ENCODE measurements around the gene EML5.
"Not testable (repeated sequence)": the region's sequence is repeated elsewhere in the genome, so short reads cannot be mapped to it uniquely, and the experiment has no call there.

The EML5 gene

DNA sequence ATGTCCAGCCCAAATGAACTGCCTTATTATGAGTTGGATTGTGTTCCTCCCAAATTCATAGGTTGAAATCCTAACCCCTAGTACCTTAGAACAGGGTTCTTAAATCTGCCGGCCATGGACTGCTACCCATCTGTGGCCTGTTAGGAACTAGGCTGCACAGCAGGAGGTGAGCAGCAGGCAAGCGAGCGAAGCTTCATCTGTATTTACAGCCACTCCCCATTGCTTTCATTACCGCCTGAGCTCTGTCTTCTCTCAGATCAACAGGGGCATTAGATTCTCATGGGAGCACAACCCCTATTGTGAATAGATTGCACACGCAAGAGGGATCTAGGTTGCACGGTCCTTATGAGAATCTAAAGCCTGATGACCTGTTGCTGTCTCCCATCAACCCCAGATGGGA, 9.8 kb upstream of the EML5 start:
- no peak for TF ChIP-seq POLR2AphosphoS5 (IDR thresholded peaks at IDR 0.05; ENCODE audit: low read depth, low read length)
- no peak for TF ChIP-seq POLR2A (IDR thresholded peaks at IDR 0.05; ENCODE audit: low read depth, low read length)
- TF ChIP-seq TAF1 (IDR thresholded peaks at IDR 0.05; ENCODE audit: borderline replicate concordance, low read depth, low read length): no peak
- DNase-seq (ENCODE audit: insufficient read length) (no peak), FAIRE-seq (no peak)

DNA sequence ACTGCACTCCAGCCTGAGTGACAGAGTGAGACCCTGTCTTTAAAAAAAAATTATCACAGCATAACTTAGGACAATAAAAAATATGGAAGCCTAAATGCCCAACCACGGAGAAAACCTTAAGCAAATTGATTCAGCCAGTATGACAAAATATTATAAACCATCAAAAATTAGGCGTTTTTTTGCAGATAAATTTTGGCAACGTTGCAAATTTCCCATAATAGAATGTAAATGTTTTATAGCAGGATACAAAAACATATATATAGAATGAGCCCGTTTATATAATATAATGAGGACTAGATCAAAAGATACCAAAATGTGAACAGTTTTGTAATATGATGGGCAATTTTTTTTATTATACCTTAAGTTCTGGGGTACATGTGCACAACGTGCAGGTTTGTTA, 6.8 kb upstream of the EML5 start:
- no peak for TF ChIP-seq TAF1 (IDR thresholded peaks at IDR 0.05; ENCODE audit: borderline replicate concordance, low read depth, low read length)
- FAIRE-seq: no peak

DNA sequence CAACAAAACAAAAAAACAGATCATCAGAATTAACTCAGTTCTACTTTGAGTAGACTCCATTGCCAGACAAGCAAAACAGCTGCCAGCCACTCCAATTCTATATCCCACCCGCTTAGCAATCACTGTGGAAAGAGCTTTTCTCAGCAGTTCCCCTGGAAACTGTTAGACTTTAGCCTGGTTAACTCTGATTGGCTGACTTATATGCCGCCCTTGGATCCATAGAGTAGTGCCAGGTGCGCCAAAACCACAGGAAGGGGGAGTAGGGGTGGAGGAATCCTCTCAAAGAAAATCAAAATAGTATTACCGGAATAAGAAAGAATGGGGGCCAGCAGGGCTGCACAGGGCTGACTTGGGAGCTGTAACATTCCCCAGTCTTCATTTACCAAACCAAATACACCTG, 5.4 kb upstream of the EML5 start:
- TF ChIP-seq TAF1 (IDR thresholded peaks at IDR 0.05; ENCODE audit: borderline replicate concordance, low read depth, low read length): no peak
- TF ChIP-seq POLR2A (IDR thresholded peaks at IDR 0.05; ENCODE audit: low read depth, low read length): no peak
- no peak for TF ChIP-seq POLR2AphosphoS5 (IDR thresholded peaks at IDR 0.05; ENCODE audit: low read depth, low read length)
- FAIRE-seq (no peak), DNase-seq (ENCODE audit: insufficient read length) (no peak)

More for the DNA sequence above, 6.8 kb upstream of the EML5 start:
- DNase-seq (ENCODE audit: insufficient read length): no peak

DNA sequence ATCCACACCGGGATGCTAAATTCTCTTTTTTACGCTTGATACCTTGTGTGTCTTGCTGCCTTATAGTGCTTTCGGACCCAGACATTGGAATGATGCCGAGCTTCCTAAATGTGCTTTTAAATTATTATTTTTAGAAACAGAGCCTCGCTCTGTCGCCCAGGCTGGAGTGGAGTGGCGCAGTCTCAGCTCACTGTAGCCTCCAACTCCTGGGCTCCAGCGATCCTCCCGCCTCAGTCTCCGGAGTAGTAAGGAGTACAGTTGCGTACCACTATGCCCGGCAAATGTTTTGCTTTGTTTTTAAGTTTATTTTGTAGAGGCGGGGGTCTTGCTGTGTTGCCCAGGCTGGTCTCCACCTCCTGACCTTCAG, 489 bp upstream of the EML5 start:
- FAIRE-seq (peak; percentile 17), DNase-seq (ENCODE audit: insufficient read length) (no peak)
- TF ChIP-seq POLR2AphosphoS5 (IDR thresholded peaks at IDR 0.05; ENCODE audit: low read depth, low read length) (no peak), POLR2A (IDR thresholded peaks at IDR 0.05; ENCODE audit: low read depth, low read length) (no peak), TAF1 (IDR thresholded peaks at IDR 0.05; ENCODE audit: borderline replicate concordance, low read depth, low read length) (no peak)

DNA sequence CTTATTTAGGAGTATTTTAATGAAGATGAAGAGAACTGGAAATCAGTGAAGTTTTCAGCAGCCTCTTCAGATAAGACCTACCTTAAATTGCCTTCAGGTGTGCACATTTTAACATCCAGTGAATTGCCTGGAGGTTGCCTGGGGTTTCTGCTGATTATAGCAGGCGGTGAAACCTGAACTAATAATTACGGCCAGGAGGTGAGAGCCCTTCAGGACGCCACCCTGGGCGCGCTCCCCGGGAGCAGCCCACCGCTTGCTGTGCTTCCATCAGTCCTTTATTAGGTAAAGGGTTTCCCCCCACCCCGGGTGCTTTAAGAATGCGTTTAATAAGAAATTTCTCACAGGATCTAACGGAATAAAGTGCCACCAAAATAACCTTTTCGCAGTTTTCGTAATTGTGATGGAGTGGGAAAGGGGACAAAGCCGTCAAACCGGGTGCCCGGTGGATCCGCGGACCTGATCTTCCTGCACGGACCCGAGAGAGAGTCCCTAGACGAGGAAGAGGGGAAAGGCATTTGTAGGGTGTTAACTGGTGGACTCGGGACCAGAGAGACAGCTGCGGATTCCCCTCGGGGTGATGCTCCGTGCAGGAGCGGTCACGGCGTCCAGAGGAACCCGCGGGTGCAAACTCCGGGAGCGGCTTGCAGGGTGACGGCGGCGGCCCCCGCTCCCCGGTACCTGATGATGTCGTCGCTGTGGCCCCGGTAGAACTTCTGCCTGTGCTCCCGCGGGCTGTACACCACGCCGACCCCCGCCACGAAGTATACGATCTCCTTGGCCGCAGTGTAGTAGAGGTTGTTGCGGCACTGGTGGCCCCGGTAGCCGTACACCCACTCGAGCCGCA, 902 bp downstream of the EML5 start:
- FAIRE-seq (no peak), DNase-seq (ENCODE audit: insufficient read length) (peak; percentile 2)
- no peak for TF ChIP-seq POLR2A (IDR thresholded peaks at IDR 0.05; ENCODE audit: low read depth, low read length)
- TF ChIP-seq POLR2AphosphoS5 (IDR thresholded peaks at IDR 0.05; ENCODE audit: low read depth, low read length): no peak
- no peak for TF ChIP-seq TAF1 (IDR thresholded peaks at IDR 0.05; ENCODE audit: borderline replicate concordance, low read depth, low read length)

DNA sequence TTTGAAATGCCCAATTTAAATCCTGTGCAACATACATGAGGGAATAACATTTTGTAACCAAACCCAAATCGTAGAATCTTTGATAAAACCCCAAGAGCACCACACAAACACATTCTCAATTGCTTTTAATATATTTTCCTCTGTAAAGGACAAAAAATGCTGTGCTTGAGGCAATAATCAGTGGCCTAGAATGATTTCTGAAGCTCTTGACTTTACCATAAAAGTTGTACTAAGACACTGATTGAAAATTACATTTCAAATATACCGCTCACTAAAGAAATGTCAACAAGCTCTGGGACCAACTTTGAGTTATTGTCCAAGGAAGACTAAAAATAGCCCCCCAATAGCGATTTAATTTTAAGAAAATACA, 1.5 kb downstream of the EML5 start:
- no peak for DNase-seq (ENCODE audit: insufficient read length)
- FAIRE-seq: no peak
- no peak for TF ChIP-seq POLR2AphosphoS5 (IDR thresholded peaks at IDR 0.05; ENCODE audit: low read depth, low read length)
- no peak for TF ChIP-seq POLR2A (IDR thresholded peaks at IDR 0.05; ENCODE audit: low read depth, low read length)
- no peak for TF ChIP-seq TAF1 (IDR thresholded peaks at IDR 0.05; ENCODE audit: borderline replicate concordance, low read depth, low read length)

DNA sequence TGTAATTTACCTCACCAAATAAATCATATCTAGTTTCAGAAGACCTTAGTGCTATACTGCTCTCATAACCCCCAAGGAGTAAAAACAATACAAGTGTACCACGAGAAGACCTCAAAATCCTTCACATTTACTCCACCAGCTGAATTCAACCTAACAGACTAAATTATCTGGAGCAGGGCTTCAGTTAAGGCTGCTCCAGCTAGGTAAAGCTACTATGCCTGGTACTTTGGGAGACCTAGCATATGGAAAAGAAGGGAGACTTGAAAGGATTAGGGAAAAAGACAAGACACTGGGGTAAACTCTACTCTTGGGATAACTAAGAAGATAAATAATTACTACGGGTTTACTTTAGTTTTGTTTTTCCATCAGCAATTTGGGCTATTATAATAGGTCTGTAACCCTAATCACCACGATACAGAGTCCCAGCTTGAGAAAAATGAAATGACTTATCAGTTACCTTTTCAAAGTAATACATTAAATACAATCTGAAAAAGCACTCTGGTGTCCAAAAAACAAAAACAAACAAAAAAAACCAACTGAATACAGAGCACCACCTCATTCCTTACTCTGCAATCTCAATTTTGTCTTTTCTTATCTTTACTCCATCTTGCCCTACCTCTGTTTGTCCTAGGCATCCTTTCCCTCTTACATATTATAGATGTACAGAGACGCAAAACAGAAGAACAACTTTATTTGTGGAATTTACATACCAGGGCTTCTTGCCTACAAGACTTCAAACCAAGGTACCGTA, 2.1 kb downstream of the EML5 start:
- TF ChIP-seq POLR2AphosphoS5 (IDR thresholded peaks at IDR 0.05; ENCODE audit: low read depth, low read length): no peak
- no peak for TF ChIP-seq TAF1 (IDR thresholded peaks at IDR 0.05; ENCODE audit: borderline replicate concordance, low read depth, low read length)
- no peak for TF ChIP-seq POLR2A (IDR thresholded peaks at IDR 0.05; ENCODE audit: low read depth, low read length)
- DNase-seq (ENCODE audit: insufficient read length) (no peak), FAIRE-seq (no peak)

DNA sequence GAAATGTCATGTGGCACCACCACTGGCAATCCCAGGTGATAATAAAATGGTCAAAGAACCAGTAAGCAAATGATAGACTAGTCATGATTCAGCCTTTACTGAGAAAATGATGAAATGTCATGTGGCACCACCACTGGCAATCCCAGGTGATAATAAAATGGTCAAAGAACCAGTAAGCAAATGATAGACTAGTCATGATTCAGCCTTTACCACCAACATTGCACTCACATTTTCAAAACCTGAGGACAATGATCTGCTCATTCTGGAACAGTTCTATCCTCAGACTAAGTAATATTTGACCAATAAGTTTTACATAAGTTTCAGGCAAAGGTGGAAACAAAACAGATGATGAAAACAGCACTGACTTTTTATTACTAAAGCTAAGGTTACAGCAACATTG, 3.2 kb downstream of the EML5 start:
- DNase-seq (ENCODE audit: insufficient read length); FAIRE-seq: not testable (repeated sequence)

DNA sequence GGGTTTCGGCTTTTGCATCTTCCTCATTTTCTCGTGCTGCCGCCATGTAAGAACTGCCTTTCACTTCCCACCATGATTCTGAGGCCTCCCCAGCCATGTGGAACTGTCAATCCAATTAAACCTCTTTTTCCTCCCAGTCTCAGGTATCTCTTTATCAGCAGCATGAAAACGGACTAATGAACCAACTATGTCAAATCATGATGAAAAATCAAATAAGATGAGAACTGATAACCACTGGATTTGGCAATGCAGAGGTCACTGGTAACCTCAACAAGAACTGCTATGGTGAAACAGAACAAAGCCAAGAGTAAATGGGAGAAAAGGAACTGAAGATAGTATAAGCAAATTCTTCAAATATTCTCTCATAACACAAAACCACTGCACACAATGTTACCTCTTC, 6.0 kb downstream of the EML5 start:
- no peak for FAIRE-seq
- no peak for TF ChIP-seq POLR2AphosphoS5 (IDR thresholded peaks at IDR 0.05; ENCODE audit: low read depth, low read length)
- no peak for TF ChIP-seq POLR2A (IDR thresholded peaks at IDR 0.05; ENCODE audit: low read depth, low read length)
- TF ChIP-seq TAF1 (IDR thresholded peaks at IDR 0.05; ENCODE audit: borderline replicate concordance, low read depth, low read length): no peak
- DNase-seq (ENCODE audit: insufficient read length): no peak

DNA sequence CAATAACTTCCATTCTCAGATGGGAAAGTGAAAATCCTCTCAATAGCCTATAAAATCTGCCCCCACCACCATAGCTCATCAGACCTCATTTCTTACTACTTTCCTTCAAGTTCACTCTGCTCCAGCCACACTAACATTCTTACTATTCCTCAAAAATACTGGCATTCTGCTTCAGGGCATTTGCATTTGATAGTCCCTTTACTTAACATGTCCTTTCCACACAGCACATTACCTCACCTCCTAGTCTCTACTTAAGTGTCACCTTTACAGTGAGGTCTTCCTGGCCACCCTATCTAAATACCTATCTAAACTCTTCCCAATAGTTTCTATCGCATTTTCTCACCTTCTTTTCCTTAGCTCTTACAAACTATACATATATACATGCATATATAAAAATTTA, 6.8 kb downstream of the EML5 start:
- no peak for TF ChIP-seq TAF1 (IDR thresholded peaks at IDR 0.05; ENCODE audit: borderline replicate concordance, low read depth, low read length)
- TF ChIP-seq POLR2AphosphoS5 (IDR thresholded peaks at IDR 0.05; ENCODE audit: low read depth, low read length): no peak
- TF ChIP-seq POLR2A (IDR thresholded peaks at IDR 0.05; ENCODE audit: low read depth, low read length): no peak
- FAIRE-seq (no peak), DNase-seq (ENCODE audit: insufficient read length) (no peak)

DNA sequence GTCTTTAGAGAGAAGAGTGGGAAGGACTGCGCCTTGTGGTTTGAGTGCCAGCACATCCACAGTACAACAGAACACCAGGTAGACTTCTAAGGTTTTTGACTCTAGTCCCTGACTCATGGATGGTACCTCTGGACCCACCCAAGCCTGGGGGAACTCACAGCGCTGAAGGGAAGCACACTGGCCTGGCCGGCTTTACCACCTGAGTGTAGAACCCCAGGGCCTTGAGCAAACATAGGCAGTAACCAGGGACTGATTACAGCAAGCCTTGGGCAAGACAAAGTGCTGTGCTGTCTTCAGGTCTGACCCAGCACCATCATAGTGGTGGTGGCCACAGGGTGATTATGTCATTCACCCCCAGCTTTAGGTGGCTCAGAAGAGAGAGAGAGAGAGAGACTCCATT, 17.2 kb downstream of the EML5 start:
- DNase-seq (ENCODE audit: insufficient read length): no peak
- TF ChIP-seq TAF1 (IDR thresholded peaks at IDR 0.05; ENCODE audit: borderline replicate concordance, low read depth, low read length) (no peak), POLR2A (IDR thresholded peaks at IDR 0.05; ENCODE audit: low read depth, low read length) (no peak), POLR2AphosphoS5 (IDR thresholded peaks at IDR 0.05; ENCODE audit: low read depth, low read length) (no peak)

DNA sequence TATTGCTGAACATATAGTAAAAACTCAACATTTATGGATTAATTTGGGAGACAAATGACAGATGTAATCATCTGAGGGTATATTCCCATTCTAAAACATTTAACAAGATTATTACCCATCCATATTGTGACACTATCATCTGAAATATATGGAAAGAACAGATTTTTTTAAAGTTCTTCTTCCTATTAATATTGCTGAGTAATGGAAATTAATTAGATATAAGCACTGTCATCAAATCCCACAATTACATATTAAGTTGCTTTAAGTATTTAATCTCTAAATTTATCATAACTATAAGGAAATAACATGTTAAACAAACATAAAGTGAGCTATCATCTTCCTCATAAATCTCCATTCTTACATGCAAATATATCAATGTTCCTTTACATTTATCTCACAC, 22.0 kb downstream of the EML5 start:
- no peak for FAIRE-seq
- no peak for TF ChIP-seq POLR2AphosphoS5 (IDR thresholded peaks at IDR 0.05; ENCODE audit: low read depth, low read length)
- TF ChIP-seq TAF1 (IDR thresholded peaks at IDR 0.05; ENCODE audit: borderline replicate concordance, low read depth, low read length): no peak
- TF ChIP-seq POLR2A (IDR thresholded peaks at IDR 0.05; ENCODE audit: low read depth, low read length): no peak
- DNase-seq (ENCODE audit: insufficient read length): no peak

More for the DNA sequence above, 17.2 kb downstream of the EML5 start:
- no peak for FAIRE-seq

Data from GM12892 (cell line).